NK-92 (cell line): Measurements from ENCODE around the gene CYP26B1.

ENCODE experiments used
- DNase-seq: peaks from one replicate; lab custom pipeline; 2025; ENCODE audit not compliant: unreplicated experiment; lab: John Stamatoyannopoulos, UW

CYP26B1 gene

GRCh38 chr2:72155151-72155550 lies 7.5 kb upstream of the CYP26B1 start:
- no peak for DNase-seq

- DNase-seq: no peak
Measured at GRCh38 chr2:72154386-72154975, 6.8 kb upstream of the CYP26B1 start.

GRCh38 chr2:72153924-72154323 lies 6.3 kb upstream of the CYP26B1 start:
- no peak for DNase-seq

GRCh38 chr2:72153026-72153791 lies 5.5 kb upstream of the CYP26B1 start:
- DNase-seq: no peak

- DNase-seq: no peak
Measured at GRCh38 chr2:72150861-72151356, 3.2 kb upstream of the CYP26B1 start.

- no peak for DNase-seq
Measured at GRCh38 chr2:72150157-72150860, 2.6 kb upstream of the CYP26B1 start.

GRCh38 chr2:72149556-72150156 lies 2.0 kb upstream of the CYP26B1 start:
- DNase-seq: no peak

- DNase-seq: no peak
Measured at GRCh38 chr2:72148837-72149555, 1.3 kb upstream of the CYP26B1 start.

- DNase-seq: no peak
Measured at GRCh38 chr2:72148003-72148836, 558 bp upstream of the CYP26B1 start.

GRCh38 chr2:72146347-72147302 lies 1.0 kb downstream of the CYP26B1 start:
- DNase-seq: no peak

- DNase-seq: no peak
Measured at GRCh38 chr2:72145658-72146329, 1.9 kb downstream of the CYP26B1 start.

GRCh38 chr2:72145289-72145657 lies 2.4 kb downstream of the CYP26B1 start:
- no peak for DNase-seq

GRCh38 chr2:72144632-72145288 lies 2.9 kb downstream of the CYP26B1 start:
- DNase-seq: no peak

- DNase-seq: no peak
Measured at GRCh38 chr2:72144274-72144631, 3.4 kb downstream of the CYP26B1 start.

GRCh38 chr2:72143441-72144273 lies 4.0 kb downstream of the CYP26B1 start:
- no peak for DNase-seq

GRCh38 chr2:72142570-72143440 lies 4.9 kb downstream of the CYP26B1 start:
- no peak for DNase-seq
